Spleen (tissue), 11 donors: ENCODE results near the gene AGBL1. TPM values are rescaled to one million over a fixed set of nuclear protein-coding genes. Genes with fewer than 3 reads are reported as not detected.

Experiments used
- DNase-seq: peaks from one replicate; pipeline ENCODE4 v3.0.0-alpha.2; 2020
- H3K27ac ChIP-seq, 8 donors: fragments of 200-600 bp; sonication (generic) in 7 of 8; 1 replicate in 4 of 8; 2 replicates in 4 of 8; pipeline versions ENCODE4 v1.5.0 to v1.8.0; 2016 to 2021; ENCODE audit warnings: inconsistent platforms in 4 of 8, mild to moderate bottlenecking in 4 of 8, moderate library complexity in 1 of 8
- H3K27me3 ChIP-seq, 7 donors: fragments of 200-600 bp; sonication (generic) in 6 of 7; replicated peaks in 1 of 7; 1 replicate in 4 of 7; 2 replicates in 3 of 7; pipeline versions ENCODE4 v1.5.0 to v1.8.0; 2016 to 2021; ENCODE audit warnings: inconsistent platforms in 3 of 7, mild to moderate bottlenecking in 1 of 7
- H3K36me3 ChIP-seq, 6 donors: fragments of 200-600 bp; sonication (generic) in 5 of 6; 1 replicate in 4 of 6; 2 replicates in 2 of 6; pipeline versions ENCODE4 v1.5.0 to v1.8.0; 2016 to 2021; ENCODE audit warnings: inconsistent platforms in 2 of 6
- H3K4me1 ChIP-seq, 6 donors: fragments of 200-600 bp; sonication (generic) in 5 of 6; 1 replicate in 3 of 6; 2 replicates in 3 of 6; pipeline versions ENCODE4 v1.5.0 to v1.8.0; 2016 to 2021; ENCODE audit warnings: inconsistent platforms in 3 of 6
- H3K4me3 ChIP-seq, 8 donors: fragments of 200-600 bp; sonication (generic) in 7 of 8; 1 replicate in 4 of 8; 2 replicates in 4 of 8; pipeline versions ENCODE4 v1.5.0 to v1.8.0; 2016 to 2021; ENCODE audit warnings: inconsistent platforms in 4 of 8, mild to moderate bottlenecking in 4 of 8, moderate library complexity in 2 of 8
- H3K9me3 ChIP-seq, 8 donors: fragments of 200-600 bp; sonication (generic) in 7 of 8; 1 replicate in 4 of 8; 2 replicates in 4 of 8; pipeline versions ENCODE4 v1.5.0 to v1.8.0; 2016 to 2021; ENCODE audit warnings: inconsistent platforms in 4 of 8
- CTCF ChIP-seq, 11 experiments: fragments of 200-600 bp in 7 of 11; fragments of 450-650 bp in 4 of 11; sonication (generic) in 4 of 11; IDR thresholded peaks in 8 of 11; conservative IDR thresholded peaks in 3 of 11; 1 replicate in 7 of 11; 2 replicates in 4 of 11; pipeline versions ENCODE4 v1.4.0 to v1.8.0; 2016 to 2021; ENCODE audit warnings: antibody characterized with exemption in 11 of 11, inconsistent platforms in 4 of 11, mild to moderate bottlenecking in 1 of 11
- POLR2A ChIP-seq, 3 donors: fragments of 450-650 bp; IDR thresholded peaks; one replicate each; pipeline ENCODE4 v1.5.1; 2017; ENCODE audit warnings: antibody characterized with exemption in 3 of 3, mild to moderate bottlenecking in 1 of 3
- POLR2AphosphoS5 ChIP-seq, 3 donors: sonication (generic); formaldehyde crosslinking; IDR thresholded peaks; one replicate each; pipeline ENCODE4 v1.5.1; 2017; ENCODE audit warnings: antibody characterized with exemption in 3 of 3
- WGBS, 5 donors: extraction: QIAGEN DNeasy Blood & Tissue Kit in 3 of 5; methylation state at CpG; one replicate each; pipeline versions ENCODE4 v1.1.5 to v1.1.7; 2013 to 2018; 5-methylcytosine and 5-hydroxymethylcytosine counted together
- intact Hi-C: fragments of 100-400 bp; cut with DNase I; formaldehyde crosslinking; loops from one replicate; pipeline ENCODE4 v1.15.0; 2023; ENCODE audit warnings: low total_unique reads
- polyA plus RNA-seq, 3 donors: library from polyadenylated mRNA; stranded (reverse); fragments of 200-250 nt; gene quantifications; one replicate each; pipeline ENCODE4 v1.2.1, GENCODE V29; 2013
- total RNA-seq, 7 donors: library from RNA; depleted of rRNA in 3 of 7; stranded (reverse); fragments of >200 nt in 3 of 7; fragmentation: NEBNext Ultra II Directional in 4 of 7; extraction: Animal tissue kit (Norgen Biotek cat#: 25700) in 4 of 7; gene quantifications; one replicate each; pipeline versions ENCODE4 v1.1.0 to v1.2.1, GENCODE V29; 2016 to 2021
- donor health status: healthy with polysubstance abuse.
- donor health status: DM: no; HTN: no; CAD: no; lungs with moderate emphysema.
- donor health status: DM: no; HTN: no; CAD: no.
- donor health status: Bipolar disorder and iron deficiency.
- donor health status: healthy.
- donor health status: DM: no; HTN: no; CAD: no.
- donor health status: DM: yes; HTN: yes; CAD: no.

The AGBL1 gene
- total and polyA plus RNA-seq, 10 donors: not detected

DNA sequence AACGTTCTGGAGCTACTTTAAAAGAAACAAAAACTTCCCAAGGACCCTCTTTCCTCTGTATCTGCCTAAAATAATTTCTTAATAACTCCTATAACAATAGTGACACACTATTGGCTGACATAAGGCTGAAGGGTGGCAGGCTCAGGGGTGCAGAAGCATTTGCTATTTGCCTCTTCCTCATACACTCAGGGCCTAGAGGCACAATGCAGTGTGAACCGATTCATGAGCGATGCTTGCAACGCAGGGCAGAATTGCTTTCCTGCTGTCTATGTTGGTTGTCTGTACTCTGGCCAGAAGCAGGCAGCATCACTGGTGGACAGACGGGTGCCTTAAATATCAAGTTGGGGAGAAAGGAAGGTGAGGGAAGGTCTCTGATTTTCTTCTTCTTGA lies 157.4 kb downstream of the AGBL1 start:
- Histone ChIP-seq H3K36me3 (no peaks in the 10 kb centered on the region), H3K4me1 (no peaks in the 10 kb centered on the region), H3K4me3 (no peak overlapping the region), H3K9me3 (no peaks in the 10 kb centered on the region), H3K27me3 (peaks cover 0 to 23% (median 10%) of the 10 kb centered on the region in 7 donors), H3K27ac (no peak overlapping the region)
- TF ChIP-seq POLR2A (IDR thresholded peaks at IDR 0.05): no peak
- TF ChIP-seq CTCF (IDR thresholded peaks at IDR 0.05 in 8 of 11, conservative IDR thresholded peaks at IDR 0.05 in 3 of 11): no peak
- no peak for TF ChIP-seq POLR2AphosphoS5 (IDR thresholded peaks at IDR 0.05)
- intact Hi-C loops: no loop called here
- no peak for DNase-seq
- 53 to 71% (median 62%) methylated on average over 5 of the region's 5 CpGs for WGBS, 5 donors

DNA sequence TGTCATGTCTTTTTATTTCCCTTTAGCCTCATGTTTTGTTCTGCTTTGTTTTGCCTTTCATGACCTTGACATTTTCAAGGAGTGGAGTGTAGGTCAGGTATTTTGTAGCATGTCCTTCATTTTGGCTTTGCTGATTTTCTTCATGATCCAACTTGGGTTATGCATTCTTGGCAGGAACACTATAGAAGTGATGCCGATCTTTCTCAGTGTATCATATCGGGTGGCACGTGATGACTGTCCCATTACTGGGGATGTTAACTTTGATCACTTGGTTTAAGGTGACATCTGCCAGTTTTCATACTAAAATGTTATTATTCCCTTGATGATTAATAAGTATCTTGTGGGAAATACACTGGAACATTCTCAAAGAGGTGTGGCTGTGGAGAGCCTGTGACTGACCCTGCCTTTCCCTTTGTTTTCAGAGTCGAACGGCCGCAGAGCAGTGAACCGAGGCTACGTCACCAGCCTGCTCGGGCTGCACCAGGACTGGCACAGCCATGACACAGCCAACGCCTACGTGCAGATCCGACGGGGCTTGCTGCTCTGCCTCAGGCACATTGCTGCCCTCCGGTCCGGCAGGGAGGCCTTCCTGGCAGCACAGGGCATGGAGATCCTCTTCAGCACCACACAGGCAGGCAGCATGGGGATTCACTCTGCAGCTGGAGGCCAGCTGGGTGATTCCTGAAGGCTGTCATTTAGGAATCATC lies 167.7 kb downstream of the AGBL1 start:
- 86 to 98% (median 90%) methylated on average over 12 to 15 of the region's 15 CpGs for WGBS, 5 donors
- no peak overlapping the region for H3K4me3 ChIP-seq
- no peaks in the 10 kb centered on the region for H3K27me3 ChIP-seq
- H3K4me1 ChIP-seq: no peaks in the 10 kb centered on the region
- H3K9me3 ChIP-seq: no peaks in the 10 kb centered on the region
- no peaks in the 10 kb centered on the region for H3K36me3 ChIP-seq
- no peak for DNase-seq
- intact Hi-C loops: no loop called here
- H3K27ac ChIP-seq: no peak overlapping the region
- no peak for TF ChIP-seq POLR2A (IDR thresholded peaks at IDR 0.05)
- TF ChIP-seq CTCF (IDR thresholded peaks at IDR 0.05 in 8 of 11, conservative IDR thresholded peaks at IDR 0.05 in 3 of 11): no peak
- no peak for TF ChIP-seq POLR2AphosphoS5 (IDR thresholded peaks at IDR 0.05)

DNA sequence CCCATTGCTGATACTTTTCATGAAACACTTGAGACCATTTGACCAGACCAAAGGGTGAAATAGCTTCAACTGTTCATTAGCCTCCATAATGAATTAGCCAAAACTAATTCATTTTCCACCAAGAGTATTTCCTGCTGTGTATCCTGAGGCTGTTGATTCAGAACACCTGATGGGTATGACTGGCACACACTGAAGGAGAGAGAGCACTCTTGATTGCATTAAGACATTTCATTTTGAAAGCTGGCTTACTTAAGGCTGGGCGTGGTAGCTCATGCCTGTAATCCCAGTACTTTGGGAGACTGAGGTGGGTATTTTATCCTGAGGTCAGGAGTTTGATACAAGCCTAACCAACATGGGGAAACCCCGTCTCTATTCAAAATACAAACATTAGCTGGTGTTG lies 175.6 kb downstream of the AGBL1 start:
- H3K9me3 ChIP-seq: no peaks in the 10 kb centered on the region
- intact Hi-C loops: no loop called here
- H3K4me3 ChIP-seq: no peak overlapping the region
- H3K4me1 ChIP-seq: no peaks in the 10 kb centered on the region
- no peak for DNase-seq
- H3K27me3 ChIP-seq: no peaks in the 10 kb centered on the region
- no peak for TF ChIP-seq POLR2AphosphoS5 (IDR thresholded peaks at IDR 0.05)
- no peak for TF ChIP-seq CTCF (IDR thresholded peaks at IDR 0.05 in 8 of 11, conservative IDR thresholded peaks at IDR 0.05 in 3 of 11)
- no peak for TF ChIP-seq POLR2A (IDR thresholded peaks at IDR 0.05)
- 65 to 86% (median 76%) methylated on average over 2 of the region's 2 CpGs for WGBS, 5 donors
- no peak overlapping the region for H3K27ac ChIP-seq
- no peaks in the 10 kb centered on the region for H3K36me3 ChIP-seq

- no peak overlapping the region for H3K4me3 ChIP-seq
- DNase-seq: no peak
- H3K9me3 ChIP-seq: no peaks in the 10 kb centered on the region
- no peaks in the 10 kb centered on the region for H3K4me1 ChIP-seq
- H3K36me3 ChIP-seq: no peaks in the 10 kb centered on the region
- no peak overlapping the region for H3K27ac ChIP-seq
- no peaks in the 10 kb centered on the region for H3K27me3 ChIP-seq
- intact Hi-C loops: no loop called here
- TF ChIP-seq POLR2A (IDR thresholded peaks at IDR 0.05) (no peak), CTCF (IDR thresholded peaks at IDR 0.05 in 8 of 11, conservative IDR thresholded peaks at IDR 0.05 in 3 of 11) (no peak), POLR2AphosphoS5 (IDR thresholded peaks at IDR 0.05) (no peak)
- 73 to 82% (median 81%) methylated on average over 6 of the region's 6 CpGs for WGBS, 5 donors
These were observed 177.0 kb downstream of the AGBL1 start for GRCh38 chr15:86256628-86257027.
